HepG2 (cell line): ENCODE results near the gene PRKCZ. TPM values are rescaled to one million over a fixed set of nuclear protein-coding genes. Genes with fewer than 3 reads are reported as not detected.
A peak's percentile ranks its signal among the peaks of the same experiment; 100 is the strongest.

ENCODE experiments used
- CREBL2 ChIP-seq: sonication (generic); formaldehyde crosslinking; IDR thresholded peaks from 2 replicates; pipeline ENCODE4 v1.8.1; 2023; ENCODE audit warnings: missing genetic modification reagents, mild to moderate bottlenecking, borderline replicate concordance
- FOXO1 ChIP-seq: sonication (generic); formaldehyde crosslinking; IDR thresholded peaks from 2 replicates; pipeline ENCODE4 v1.4.0; 2020; ENCODE audit warnings: missing genetic modification reagents
- IRF1 ChIP-seq: sonication (generic); formaldehyde crosslinking; IDR thresholded peaks from 2 replicates; pipeline ENCODE4 v1.4.0; 2020; ENCODE audit warnings: low read depth, mild to moderate bottlenecking, missing genetic modification reagents
- KDM3A ChIP-seq: IDR thresholded peaks from 2 replicates; pipeline ENCODE4 v1.6.1; 2018; ENCODE audit warnings: low read depth, missing compliant biosample characterization
- MTA3 ChIP-seq: sonication (generic); formaldehyde crosslinking; IDR thresholded peaks from 2 replicates; pipeline ENCODE4 v1.4.0; 2020; ENCODE audit warnings: missing genetic modification reagents
- PCBP2 ChIP-seq: fragments of 200-400 bp; formaldehyde crosslinking; optimal IDR thresholded peaks from 2 replicates; pipeline ENCODE3; 2018; ENCODE audit warnings: low read length, low read depth; ENCODE audit not compliant: poor library complexity, severe bottlenecking
- RFX5 ChIP-seq: IDR thresholded peaks from 2 replicates; pipeline ENCODE4 v1.6.1; 2011; ENCODE audit warnings: low read depth, low read length, improper control_type of control experiment
- SATB2 ChIP-seq: sonication (generic); formaldehyde crosslinking; IDR thresholded peaks from 2 replicates; pipeline ENCODE4 v1.5.0; 2020; ENCODE audit warnings: missing genetic modification reagents
- TBX3 ChIP-seq: fragments of 450-650 bp; IDR thresholded peaks from 2 replicates; pipeline ENCODE4 v1.6.1; 2017; ENCODE audit warnings: antibody characterized with exemption, mild to moderate bottlenecking, inconsistent platforms, borderline replicate concordance
- TSC22D2 ChIP-seq: sonication (generic); formaldehyde crosslinking; IDR thresholded peaks from 2 replicates; pipeline ENCODE4 v1.5.1; 2020; ENCODE audit warnings: missing genetic modification reagents, mild to moderate bottlenecking, borderline replicate concordance
- ZBTB26 ChIP-seq: IDR thresholded peaks from 2 replicates; pipeline ENCODE4 v1.6.1; 2016; ENCODE audit warnings: missing compliant biosample characterization, missing genetic modification reagents, borderline replicate concordance
- ZBTB37 ChIP-seq: sonication (generic); formaldehyde crosslinking; IDR thresholded peaks from 2 replicates; pipeline ENCODE4 v1.4.0; 2020; ENCODE audit warnings: mild to moderate bottlenecking, missing genetic modification reagents
- ZBTB7B ChIP-seq: sonication (generic); formaldehyde crosslinking; IDR thresholded peaks from 2 replicates; pipeline ENCODE4 v1.4.0; 2020; ENCODE audit warnings: missing genetic modification reagents
- ZNF274 ChIP-seq: sonication (generic); formaldehyde crosslinking; IDR thresholded peaks from 2 replicates; pipeline ENCODE4 v1.5.1; 2020; ENCODE audit warnings: mild to moderate bottlenecking, missing genetic modification reagents
- ZNF484 ChIP-seq: sonication (generic); formaldehyde crosslinking; IDR thresholded peaks from 2 replicates; pipeline ENCODE4 v1.5.1; 2020; ENCODE audit warnings: mild to moderate bottlenecking, low read depth, missing genetic modification reagents, borderline replicate concordance
- ZNF512 ChIP-seq: sonication (generic); formaldehyde crosslinking; IDR thresholded peaks from 2 replicates; pipeline ENCODE4 v1.4.0; 2020; ENCODE audit warnings: mild to moderate bottlenecking, missing genetic modification reagents
- ZNF546 ChIP-seq: sonication (generic); formaldehyde crosslinking; conservative IDR thresholded peaks from 2 replicates; pipeline ENCODE4 v1.8.1; 2023; ENCODE audit warnings: mild to moderate bottlenecking, missing genetic modification reagents
- ZNF891 ChIP-seq: sonication (generic); formaldehyde crosslinking; IDR thresholded peaks from 2 replicates; pipeline ENCODE4 v1.5.0; 2020; ENCODE audit warnings: mild to moderate bottlenecking, missing genetic modification reagents
- polyA plus RNA-seq, 8 experiments: library from polyadenylated mRNA; depleted of rRNA in 3 of 8; stranded (reverse) in 7 of 8; unstranded in 1 of 8; fragments of >200 nt; fragmentation: Illumina TruSeq in 4 of 8; extraction: Trizol in 4 of 8; gene quantifications; 2 replicates each; pipeline versions ENCODE4 v1.2.1 to v1.2.3, GENCODE V29; 2011 to 2016; ENCODE audit warnings: low read depth in 4 of 8, missing spikeins in 1 of 8, mixed read lengths in 1 of 8; ENCODE audit not compliant: insufficient read depth in 1 of 8
- total RNA-seq, 5 experiments: library from RNA; depleted of rRNA; stranded (reverse); fragments of >200 nt; fragmentation: Illumina TruSeq; extraction: Trizol; gene quantifications; 2 replicates each; pipeline ENCODE4 v1.2.3, GENCODE V29; 2016; ENCODE audit warnings: low read depth in 1 of 5

Gene PRKCZ
- total and polyA plus RNA-seq, 2 of the 13 experiments (the other 11 are each of a cell fraction or from before 2014, with no cell fraction given), result 34.7 to 85.2 TPM

- TF ChIP-seq ZBTB37, result no peak
- 0 out of 2 replicates have a peak, but pooled peaks have one; percentile 45 for TF ChIP-seq ZBTB26 (CRISPR knock-in tag)
- no peak for TF ChIP-seq ZNF484 (CRISPR knock-in tag)
- no peak for TF ChIP-seq KDM3A (CRISPR knock-in tag)
- TF ChIP-seq ZBTB7B (CRISPR knock-in tag), result no peak
- no peak for TF ChIP-seq SATB2
- no peak for TF ChIP-seq TSC22D2 (CRISPR knock-in tag)
- no peak for TF ChIP-seq PCBP2
- peak; percentile 73; the same call in 1 of the 2 replicates for TF ChIP-seq ZNF274
- TF ChIP-seq ZNF512 (CRISPR knock-in tag), result no peak
- TF ChIP-seq MTA3 (CRISPR knock-in tag), result no peak
- TF ChIP-seq ZNF891 (CRISPR knock-in tag), result no peak
- no peak for TF ChIP-seq RFX5
- TF ChIP-seq FOXO1 (CRISPR knock-in tag), result no peak
- 0 out of 2 replicates have a peak, but pooled peaks have one; percentile 8 for TF ChIP-seq ZNF546 (CRISPR knock-in tag)
- TF ChIP-seq TBX3, result no peak
- TF ChIP-seq IRF1 (CRISPR knock-in tag), result no peak
- TF ChIP-seq CREBL2 (CRISPR knock-in tag), result no peak
Observed at GRCh38 chr1:2046953-2047748, 3.1 kb upstream of the PRKCZ start (continued).
